SKM-1 treated with dmso at 0.1 percent for 144 hours (cell line): ENCODE measurements around the gene ODAD4.
"Not testable (repeated sequence)": the region's sequence is repeated elsewhere in the genome, so short reads cannot be mapped to it uniquely, and the experiment has no call there.

ENCODE experiments used
- DNase-seq: peaks from one replicate; lab custom pipeline; 2025; ENCODE audit not compliant: unreplicated experiment; lab: John Stamatoyannopoulos, UW

Gene ODAD4

DNA sequence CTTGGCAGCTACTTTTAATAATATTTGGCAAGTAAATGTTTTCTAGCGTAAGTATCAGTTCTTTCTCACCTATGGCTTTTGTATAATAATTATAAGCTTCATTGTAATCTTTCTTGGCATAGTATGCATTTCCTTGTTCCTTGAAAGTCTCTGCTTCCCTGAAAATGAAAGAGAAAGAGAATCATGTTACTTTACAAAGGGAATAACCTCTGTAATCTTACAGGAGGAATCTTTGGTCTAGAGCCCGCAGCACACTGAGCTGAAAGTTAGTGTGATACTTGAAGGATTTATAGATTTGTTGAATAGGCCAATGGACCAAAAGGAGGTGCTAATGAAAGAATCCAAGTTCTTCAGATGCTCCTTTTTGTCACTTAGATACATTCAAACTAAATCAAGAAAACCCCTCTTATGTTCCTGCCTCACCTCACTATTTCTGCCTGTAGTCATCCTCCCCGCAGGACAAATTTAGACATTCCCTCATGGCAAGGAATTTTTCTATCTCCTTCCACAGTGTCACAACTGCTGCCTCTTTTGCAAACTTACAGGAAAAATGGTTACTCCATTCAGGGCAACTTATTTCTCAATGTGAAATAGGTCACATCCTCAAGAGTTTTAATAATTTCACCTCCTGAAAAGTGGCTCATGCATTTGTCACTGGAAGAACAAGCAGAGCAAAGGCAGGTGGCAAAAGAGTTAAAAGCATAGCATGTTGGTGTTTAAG is 70.2 kb downstream of the ODAD4 start:
- no peak for DNase-seq

- no peak for DNase-seq
Measured at GRCh38 chr17:42001729-42002128, 71.3 kb downstream of the ODAD4 start.

GRCh38 chr17:42002175-42002791 is 71.9 kb downstream of the ODAD4 start:
- no peak for DNase-seq

- no peak for DNase-seq
Measured at GRCh38 chr17:42002792-42003301, 72.4 kb downstream of the ODAD4 start.

DNA sequence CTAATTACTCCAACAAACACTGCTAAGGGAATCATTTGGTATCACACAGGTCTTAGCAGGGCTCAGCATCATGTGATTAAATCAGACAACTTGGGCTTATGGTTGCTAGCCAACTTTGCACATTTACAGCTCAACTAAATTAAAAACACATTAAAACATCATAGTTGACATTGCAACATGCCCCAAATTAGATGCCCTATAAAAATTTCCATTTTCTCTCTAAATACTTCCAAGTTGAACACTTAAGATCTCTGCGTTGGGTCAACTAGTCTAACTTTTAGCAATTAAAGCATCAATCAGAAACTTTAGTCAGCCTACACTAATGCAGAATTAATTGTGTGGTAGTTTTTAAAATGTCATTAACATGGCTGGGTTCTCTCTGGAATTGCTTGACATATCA is 74.7 kb downstream of the ODAD4 start:
- no peak for DNase-seq

DNA sequence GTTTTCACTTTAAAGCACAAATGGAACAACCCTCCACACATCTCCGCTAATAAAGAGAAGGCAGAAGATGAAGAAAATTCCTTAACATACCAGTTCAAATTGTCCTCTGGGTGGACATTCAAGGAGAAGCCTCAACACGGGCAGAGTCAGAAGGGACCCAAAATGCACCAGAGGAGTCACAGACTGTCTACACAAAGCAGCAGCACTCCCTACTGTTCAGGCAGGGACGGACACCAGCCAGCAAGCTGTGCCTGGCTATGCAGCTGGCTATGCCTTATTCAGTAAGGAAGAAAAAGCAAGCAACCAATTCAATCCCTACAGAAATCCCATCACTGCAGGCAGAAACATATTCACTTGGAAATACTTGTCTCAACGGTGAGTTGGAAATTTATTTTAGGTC is 78.8 kb downstream of the ODAD4 start:
- DNase-seq = no peak

DNA sequence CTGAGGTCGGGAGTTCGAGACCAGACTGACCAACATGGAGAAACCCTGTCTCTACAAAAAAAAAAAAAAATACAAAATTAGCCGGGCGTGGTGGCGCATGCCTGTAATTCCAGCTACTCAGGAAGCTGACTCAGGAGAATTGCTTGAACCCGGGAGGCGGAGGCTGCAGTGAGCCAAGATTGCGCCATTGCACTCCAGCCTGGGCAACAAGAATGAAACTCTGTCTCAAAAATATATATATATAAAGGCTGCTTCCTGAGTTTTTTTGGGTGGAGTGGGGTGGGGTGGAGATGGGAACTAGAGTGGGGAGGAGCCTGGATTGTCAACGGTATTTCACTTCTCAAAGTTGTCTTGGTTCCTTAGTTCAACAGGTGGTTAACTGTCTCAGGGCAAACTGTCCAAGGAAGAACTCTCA is 79.9 kb downstream of the ODAD4 start:
- not testable (repeated sequence) for DNase-seq

DNA sequence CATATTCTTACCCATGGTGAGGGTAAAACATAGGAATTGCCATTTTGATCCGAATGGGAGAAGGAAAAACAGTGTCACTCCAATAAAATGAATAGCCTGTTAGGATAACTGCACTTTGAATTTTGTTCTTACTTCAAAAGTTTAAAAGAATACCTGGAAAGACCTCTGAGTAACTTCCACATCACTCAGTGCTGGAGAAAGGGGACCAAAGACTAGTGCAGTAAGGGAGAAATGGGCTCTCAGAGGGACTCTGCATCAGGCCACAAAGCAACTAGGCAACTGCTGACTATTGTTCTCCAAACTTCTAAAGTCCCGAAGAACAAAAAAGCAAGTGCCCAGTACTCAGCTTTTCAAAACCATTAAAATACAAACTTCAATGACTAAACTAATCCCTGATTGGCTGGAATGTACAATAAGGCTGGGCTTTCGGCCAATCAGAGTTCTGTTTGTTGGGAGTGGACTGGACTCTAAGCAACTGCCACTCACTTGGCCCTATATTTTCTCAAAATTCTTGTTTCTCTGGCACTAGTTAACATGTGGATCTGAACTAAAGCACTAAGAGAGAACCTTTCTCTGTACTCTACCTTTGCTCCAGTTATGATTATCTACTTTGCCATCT is 80.6 kb downstream of the ODAD4 start:
- no peak for DNase-seq

DNA sequence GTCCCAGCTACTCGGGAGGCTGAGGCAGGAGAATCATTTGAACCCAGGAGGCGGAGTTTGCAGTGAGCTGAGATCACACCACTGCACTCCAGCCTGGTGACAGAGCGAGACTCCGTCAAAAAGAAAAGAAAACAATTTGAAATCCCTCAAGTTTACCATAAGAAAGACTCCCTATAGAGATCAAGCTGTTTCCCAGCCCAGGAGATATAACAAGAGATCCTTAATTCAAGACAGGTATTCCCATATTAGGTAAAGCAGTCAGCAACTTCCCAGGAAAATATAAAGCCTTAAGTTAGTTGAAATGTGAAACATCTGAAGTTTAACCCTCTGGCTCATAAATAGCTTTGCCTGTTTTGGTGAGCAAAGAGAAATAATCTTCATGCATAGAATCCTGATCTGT is 81.9 kb downstream of the ODAD4 start:
- DNase-seq = not testable (repeated sequence)

- not testable (repeated sequence) for DNase-seq
Measured at GRCh38 chr17:42013740-42014139, 83.3 kb downstream of the ODAD4 start.
